OCI-LY7 (cell line): ENCODE measurements around the gene NRAS. TPM values are rescaled to one million over a fixed set of nuclear protein-coding genes. Genes with fewer than 3 reads are reported as not detected.

Source experiments
- BruUV-seq: library from RNA; stranded (reverse); fragments of 400-500 nt; replicated peaks from 2 replicates; lab custom pipeline; 2021; lab: Mats Ljungman, UMichigan
- CTCF ChIA-PET: fragments of 300-600 bp; sonication (Branson Sonifier 250); formaldehyde crosslinking; loops from one replicate; lab custom pipeline; 2022; ENCODE audit warnings: antibody characterized with exemption; ENCODE audit not compliant: unreplicated experiment; lab: Charles Lee
- POLR2A ChIA-PET: fragments of 300-600 bp; sonication (Branson Sonifier 250); formaldehyde crosslinking; loops from one replicate; lab custom pipeline; 2022; ENCODE audit warnings: antibody characterized with exemption; lab: Charles Lee
- DNase-seq: peaks from one replicate; pipeline ENCODE4 v3.0.0-alpha.2; 2015; ENCODE audit warnings: low spot score
- H2AFZ ChIP-seq: fragments of 200-600 bp; sonication (generic), shearing (Covaris generic); 2 replicates; pipeline ENCODE4 v1.6.1; 2014; ENCODE audit warnings: mild to moderate bottlenecking, antibody characterized with exemption, low read length, moderate library complexity
- H3K27ac ChIP-seq: fragments of 200-600 bp; sonication (generic); 2 replicates; pipeline ENCODE4 v1.5.1; 2014; ENCODE audit warnings: mixed run types, low read depth, mild to moderate bottlenecking, moderate library complexity, low read length, inconsistent platforms; ENCODE audit not compliant: poor library complexity, severe bottlenecking
- H3K36me3 ChIP-seq: fragments of 200-600 bp; sonication (generic); 2 replicates; pipeline ENCODE4 v1.6.1; 2014; ENCODE audit warnings: mild to moderate bottlenecking, antibody characterized with exemption, low read length, moderate library complexity, mixed read lengths; ENCODE audit not compliant: insufficient read depth
- H3K4me1 ChIP-seq: fragments of 200-600 bp; sonication (generic); 2 replicates; pipeline ENCODE4 v1.5.1; 2014; ENCODE audit warnings: mild to moderate bottlenecking, low read length; ENCODE audit not compliant: insufficient read depth, poor library complexity, severe bottlenecking
- H3K4me2 ChIP-seq: fragments of 200-600 bp; sonication (generic); 2 replicates; pipeline ENCODE4 v1.6.1; 2014; ENCODE audit warnings: mild to moderate bottlenecking, low read length
- H3K4me3 ChIP-seq: fragments of 200-600 bp; sonication (generic); 2 replicates; pipeline ENCODE4 v1.5.1; 2014; ENCODE audit warnings: mild to moderate bottlenecking, low read depth, low read length; ENCODE audit not compliant: poor library complexity, severe bottlenecking
- H3K79me2 ChIP-seq: fragments of 200-600 bp; sonication (generic); 2 replicates; pipeline ENCODE4 v1.6.1; 2016; ENCODE audit warnings: low read depth, mild to moderate bottlenecking, low read length, moderate library complexity, mixed read lengths; ENCODE audit not compliant: insufficient read depth
- H3K9me2 ChIP-seq: fragments of 200-600 bp; sonication (generic); 2 replicates; pipeline ENCODE4 v1.6.1; 2016; ENCODE audit warnings: mild to moderate bottlenecking, low read length, mixed read lengths; ENCODE audit not compliant: insufficient read depth
- H3K9me3 ChIP-seq: fragments of 200-600 bp; sonication (generic); 2 replicates; pipeline ENCODE4 v1.6.1; 2014; ENCODE audit warnings: mild to moderate bottlenecking, mixed run types, low read length, mixed read lengths
- H4K20me1 ChIP-seq: fragments of 200-600 bp; sonication (generic); 2 replicates; pipeline ENCODE4 v1.6.1; 2014; ENCODE audit warnings: mild to moderate bottlenecking, antibody characterized with exemption, low read length, moderate library complexity, mixed read lengths; ENCODE audit not compliant: insufficient read depth
- EZH2phosphoT487 ChIP-seq: fragments of 200-600 bp; sonication (generic); IDR thresholded peaks from 2 replicates; pipeline ENCODE4 v1.6.1; 2018; ENCODE audit warnings: low read depth, borderline replicate concordance, mild to moderate bottlenecking, mixed run types, antibody characterized with exemption, low read length, moderate library complexity, mixed read lengths
- intact Hi-C: fragments of 100-400 bp; cut with micrococcal nuclease; formaldehyde crosslinking; loops from one replicate; pipeline ENCODE4 v1.10.0; 2022; ENCODE audit not compliant: unreplicated experiment
- total RNA-seq, 2 experiments: library from RNA; depleted of rRNA in 1 of 2; stranded (reverse); fragments of >200 nt in 1 of 2; shearing (Covaris generic) in 1 of 2; gene quantifications; 2 replicates each; pipeline ENCODE4 v1.2.3, GENCODE V29; 2014 to 2022
- TF ChIP-seq, protein P1 (sequence below): fragments of 200-600 bp; sonication (generic); conservative IDR thresholded peaks from 2 replicates; pipeline ENCODE4 v1.5.1; 2014; ENCODE audit warnings: mild to moderate bottlenecking, antibody characterized with exemption, low read length, moderate library complexity, mixed read lengths

Gene NRAS
- total RNA-seq, 2 experiments from 2014 or later, result 32.6 to 43.5 TPM

DNA sequence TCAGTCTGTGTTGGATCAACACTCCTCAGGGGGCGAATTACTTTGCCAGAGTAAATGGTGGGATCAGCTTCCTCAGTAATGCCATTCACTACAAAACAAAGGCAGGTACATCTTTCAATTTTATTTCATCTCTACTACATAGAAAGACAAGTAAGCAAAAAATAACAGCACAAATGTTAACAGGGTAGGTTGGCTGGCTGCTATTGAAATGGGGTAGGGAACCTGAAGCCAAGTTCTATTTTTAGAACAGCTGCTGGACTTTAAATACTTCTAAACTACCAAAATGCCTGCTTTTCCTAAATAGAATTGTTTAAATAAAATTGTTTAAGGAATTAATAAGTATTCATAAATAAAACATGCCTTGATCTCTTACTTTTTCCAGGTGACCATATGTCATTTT, 7.3 kb upstream of the NRAS start:
- Histone ChIP-seq H2AFZ (no peak overlapping the region), H3K4me3 (no peak overlapping the region), H3K9me2 (no peaks in the 10 kb centered on the region), H3K79me2 (peaks cover 8% of the 10 kb centered on the region; the same call in 1 of the 2 replicates), H4K20me1 (no peaks in the 10 kb centered on the region), H3K9me3 (no peaks in the 10 kb centered on the region), H3K27ac (no peak overlapping the region), H3K4me2 (no peak overlapping the region), H3K36me3 (peaks cover 100% of the 10 kb centered on the region), H3K4me1 (no peaks in the 10 kb centered on the region)
- ChIA-PET CTCF (no interaction called here), POLR2A (no interaction called here)
- DNase-seq, result no peak
- no TSS peak for BruUV-seq
- intact Hi-C loops, result no loop called here
- TF ChIP-seq, protein P1, sequence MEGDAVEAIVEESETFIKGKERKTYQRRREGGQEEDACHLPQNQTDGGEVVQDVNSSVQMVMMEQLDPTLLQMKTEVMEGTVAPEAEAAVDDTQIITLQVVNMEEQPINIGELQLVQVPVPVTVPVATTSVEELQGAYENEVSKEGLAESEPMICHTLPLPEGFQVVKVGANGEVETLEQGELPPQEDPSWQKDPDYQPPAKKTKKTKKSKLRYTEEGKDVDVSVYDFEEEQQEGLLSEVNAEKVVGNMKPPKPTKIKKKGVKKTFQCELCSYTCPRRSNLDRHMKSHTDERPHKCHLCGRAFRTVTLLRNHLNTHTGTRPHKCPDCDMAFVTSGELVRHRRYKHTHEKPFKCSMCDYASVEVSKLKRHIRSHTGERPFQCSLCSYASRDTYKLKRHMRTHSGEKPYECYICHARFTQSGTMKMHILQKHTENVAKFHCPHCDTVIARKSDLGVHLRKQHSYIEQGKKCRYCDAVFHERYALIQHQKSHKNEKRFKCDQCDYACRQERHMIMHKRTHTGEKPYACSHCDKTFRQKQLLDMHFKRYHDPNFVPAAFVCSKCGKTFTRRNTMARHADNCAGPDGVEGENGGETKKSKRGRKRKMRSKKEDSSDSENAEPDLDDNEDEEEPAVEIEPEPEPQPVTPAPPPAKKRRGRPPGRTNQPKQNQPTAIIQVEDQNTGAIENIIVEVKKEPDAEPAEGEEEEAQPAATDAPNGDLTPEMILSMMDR, result no peak
- no peak for TF ChIP-seq EZH2phosphoT487

DNA sequence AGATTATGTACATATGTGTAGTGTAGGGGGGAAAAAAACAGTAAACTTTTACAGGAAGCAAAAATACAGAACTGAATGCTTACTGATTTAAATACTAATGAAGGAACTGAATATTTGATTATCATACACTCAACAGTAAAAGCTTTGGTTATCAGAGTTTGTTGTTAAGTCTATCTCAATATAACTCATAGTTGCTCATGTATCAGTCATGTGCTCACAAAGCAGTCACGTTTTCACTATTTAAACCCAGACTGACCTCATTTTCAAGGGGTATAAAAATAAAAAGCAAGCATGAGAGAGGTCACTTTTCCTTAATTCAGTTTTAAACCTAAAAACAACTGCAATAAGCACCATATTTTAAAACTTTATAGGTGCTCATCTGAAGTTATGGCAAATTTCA, 6.9 kb upstream of the NRAS start:
- Histone ChIP-seq H3K4me3 (no peak overlapping the region), H3K9me2 (no peaks in the 10 kb centered on the region), H3K27ac (no peak overlapping the region), H3K4me2 (no peak overlapping the region), H2AFZ (no peak overlapping the region), H3K36me3 (peaks cover 100% of the 10 kb centered on the region), H3K4me1 (no peaks in the 10 kb centered on the region), H3K79me2 (peaks cover 8% of the 10 kb centered on the region; the same call in 1 of the 2 replicates), H4K20me1 (no peaks in the 10 kb centered on the region), H3K9me3 (no peaks in the 10 kb centered on the region)
- CTCF ChIA-PET, result no interaction called here
- no TSS peak for BruUV-seq
- intact Hi-C loops, result no loop called here
- POLR2A ChIA-PET, result interaction anchor here (0.6 kb wide), 1 partner anchor 22 kb away, joined by 3 read pairs; no protein-coding TSS in a partner anchor
- no peak for TF ChIP-seq EZH2phosphoT487
- TF ChIP-seq, protein P1, result no peak
- DNase-seq, result no peak

DNA sequence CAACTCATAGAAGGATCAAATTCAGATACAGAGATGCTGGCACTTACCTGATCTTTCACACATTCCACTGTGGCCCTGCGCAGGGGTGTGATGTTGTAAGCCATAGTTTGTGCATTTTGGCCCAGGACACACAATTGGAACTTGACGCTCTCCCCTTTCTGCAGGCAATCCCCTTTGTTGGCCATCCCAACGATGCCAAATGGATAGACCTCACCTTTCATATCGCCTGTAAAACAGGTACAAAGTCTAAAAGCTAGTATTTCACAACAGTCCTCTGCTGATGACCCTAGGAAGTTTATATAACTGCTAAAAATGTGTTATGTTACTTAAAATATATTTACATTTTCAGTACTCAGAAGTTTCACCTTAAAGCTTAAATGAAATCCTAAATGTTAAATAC, 3.9 kb upstream of the NRAS start:
- Histone ChIP-seq H3K36me3 (peaks cover 98% of the 10 kb centered on the region), H2AFZ (no peak overlapping the region), H4K20me1 (no peaks in the 10 kb centered on the region), H3K9me3 (no peaks in the 10 kb centered on the region), H3K4me2 (no peak overlapping the region), H3K79me2 (peaks cover 23% of the 10 kb centered on the region), H3K27ac (no peak overlapping the region), H3K4me3 (no peak overlapping the region), H3K9me2 (no peaks in the 10 kb centered on the region), H3K4me1 (peaks cover 14% of the 10 kb centered on the region)
- DNase-seq, result no peak
- no peak for TF ChIP-seq EZH2phosphoT487
- TF ChIP-seq, protein P1, result no peak
- CTCF ChIA-PET, result no interaction called here
- POLR2A ChIA-PET, result interaction anchor here (0.9 to 1.0 kb wide), 2 partner anchors 17 to 30 kb away, joined by 3 to 4 read pairs; no protein-coding TSS in a partner anchor
- intact Hi-C loops, result no loop called here
- no TSS peak for BruUV-seq
